Activated T-helper 1 cell treated with anti-CD3 and anti-CD28 coated beads, Interleukin-2, amount 50 U/mL, for 16 hours (primary cell): ENCODE data around the gene ZNRD2.
A peak's percentile ranks its signal among the peaks of the same experiment; 100 is the strongest.

Experiments
- DNase-seq, 2 donors: peaks; one replicate each; pipeline ENCODE4 v3.0.0-alpha.2; 2020; ENCODE audit warnings: low read depth in 1 of 2, low spot score in 1 of 2

Gene ZNRD2

GRCh38 chr11:65607614-65608426 lies 37.5 kb downstream of the ZNRD2 start:
- no peak for DNase-seq

- DNase-seq, result no peak
Measured at GRCh38 chr11:65609229-65609628, 39.0 kb downstream of the ZNRD2 start.

GRCh38 chr11:65609665-65610064 lies 39.4 kb downstream of the ZNRD2 start:
- no peak for DNase-seq

GRCh38 chr11:65610404-65610803 lies 40.1 kb downstream of the ZNRD2 start:
- no peak for DNase-seq

- no peak for DNase-seq
Measured at GRCh38 chr11:65611028-65611757, 40.9 kb downstream of the ZNRD2 start.

- DNase-seq, result no peak
Measured at GRCh38 chr11:65611758-65612603, 41.7 kb downstream of the ZNRD2 start.

GRCh38 chr11:65612691-65613090 lies 42.4 kb downstream of the ZNRD2 start:
- DNase-seq, result no peak

- DNase-seq, result no peak
Measured at GRCh38 chr11:65613091-65613928, 43.0 kb downstream of the ZNRD2 start.

- peak; percentile 99 to 100 for DNase-seq
Measured at GRCh38 chr11:65615229-65615949, 45.1 kb downstream of the ZNRD2 start, which contains the start of gene PCNX3. Gene PCNX3 (plus strand): TSS chr11:65615776. CDS start chr11:65616312, 536 bp downstream.

- no peak for DNase-seq
Measured at GRCh38 chr11:65615950-65616574, 45.8 kb downstream of the ZNRD2 start.

GRCh38 chr11:65616575-65617001 lies 46.3 kb downstream of the ZNRD2 start:
- no peak for DNase-seq

GRCh38 chr11:65617136-65617850 lies 47.0 kb downstream of the ZNRD2 start:
- DNase-seq, result no peak

GRCh38 chr11:65617990-65618751 lies 47.9 kb downstream of the ZNRD2 start:
- no peak for DNase-seq

- DNase-seq, result no peak
Measured at GRCh38 chr11:65618763-65619162, 48.5 kb downstream of the ZNRD2 start.

- no peak for DNase-seq
Measured at GRCh38 chr11:65619281-65619928, 49.1 kb downstream of the ZNRD2 start.

- DNase-seq, result no peak
Measured at GRCh38 chr11:65620666-65621065, 50.4 kb downstream of the ZNRD2 start.

- DNase-seq, result no peak
Measured at GRCh38 chr11:65621460-65621859, 51.2 kb downstream of the ZNRD2 start.
